Thoracic aorta (tissue), 2 donors: ENCODE measurements around the gene WNK1. TPM values are rescaled to one million over a fixed set of nuclear protein-coding genes. Genes with fewer than 3 reads are reported as not detected.

Experiments
- ATAC-seq: fragments of 150-250 bp; one replicate; pipeline ENCODE4 v1.8.0; 2017; ENCODE audit warnings: low read depth; ENCODE audit not compliant: insufficient number of reproducible peaks, low FRiP score
- DNase-seq: peaks from one replicate; pipeline ENCODE4 v3.0.0-alpha.2; 2020; ENCODE audit warnings: low spot score
- H3K27ac ChIP-seq, 2 donors: fragments of 200-600 bp; sonication (generic); 1 replicate in 1 of 2; 2 replicates in 1 of 2; pipeline ENCODE4 v1.5.1; 2016; ENCODE audit warnings: mild to moderate bottlenecking in 2 of 2, moderate library complexity in 2 of 2
- H3K27me3 ChIP-seq: fragments of 200-600 bp; sonication (generic); replicated peaks from 2 replicates; pipeline ENCODE4 v1.6.0; 2016; ENCODE audit warnings: mild to moderate bottlenecking; ENCODE audit not compliant: insufficient read depth
- H3K36me3 ChIP-seq: fragments of 200-600 bp; sonication (generic); one replicate; pipeline ENCODE4 v1.5.1; 2016
- H3K4me1 ChIP-seq, 2 donors: fragments of 200-600 bp; sonication (generic); 1 replicate in 1 of 2; 2 replicates in 1 of 2; pipeline versions ENCODE4 v1.5.1 to v1.6.0; 2016; ENCODE audit warnings: low read depth in 2 of 2, mild to moderate bottlenecking in 1 of 2; ENCODE audit not compliant: control insufficient read depth in 1 of 2
- H3K4me3 ChIP-seq: fragments of 200-600 bp; sonication (generic); 2 replicates; pipeline ENCODE4 v1.5.1; 2016; ENCODE audit warnings: mild to moderate bottlenecking
- H3K9me3 ChIP-seq: fragments of 200-600 bp; sonication (generic); 2 replicates; pipeline ENCODE4 v1.5.1; 2016
- CTCF ChIP-seq: fragments of 200-600 bp; sonication (generic); IDR thresholded peaks from one replicate; pipeline ENCODE4 v1.5.1; 2019; ENCODE audit warnings: antibody characterized with exemption
- total RNA-seq, 2 donors: library from RNA; depleted of rRNA; stranded (reverse); fragments of >200 nt; gene quantifications; one replicate each; pipeline versions ENCODE4 v1.1.0 to v1.2.3, GENCODE V29; 2016

WNK1 gene
- total RNA-seq, 2 donors from 2014 or later, result 191 to 197 TPM

- no peak for TF ChIP-seq CTCF
- DNase-seq, result no peak
- Histone ChIP-seq H3K36me3 (no peaks in the 10 kb centered on the region), H3K27ac (no peak overlapping the region), H3K4me3 (no peak overlapping the region), H3K9me3 (no peaks in the 10 kb centered on the region), H3K27me3 (no peaks in the 10 kb centered on the region), H3K4me1 (peaks cover 40 to 76% of the 10 kb centered on the region in 2 donors)
- no peak for ATAC-seq
These were observed 25.2 kb downstream of the WNK1 start for GRCh38 chr12:777550-778047.

- ATAC-seq (no peak), DNase-seq (no peak)
- H3K27me3 ChIP-seq, result no peaks in the 10 kb centered on the region
- TF ChIP-seq CTCF, result no peak
- peak overlapping the region; percentile 53 for H3K4me3 ChIP-seq
- no peaks in the 10 kb centered on the region for H3K36me3 ChIP-seq
- H3K9me3 ChIP-seq, result no peaks in the 10 kb centered on the region
- no peak overlapping the region for H3K27ac ChIP-seq
- peaks cover 42 to 76% of the 10 kb centered on the region in 2 donors for H3K4me1 ChIP-seq
These were observed 26.2 kb downstream of the WNK1 start for GRCh38 chr12:778615-779014.

GRCh38 chr12:779745-780734, 27.7 kb downstream of the WNK1 start:
- peak overlapping the region in 1 of 2 donors; percentile 53 for H3K27ac ChIP-seq

GRCh38 chr12:780750-781379, 28.5 kb downstream of the WNK1 start:
- Histone ChIP-seq H3K4me3 (peak overlapping the region; percentile 53), H3K4me1 (peaks cover 44 to 59% of the 10 kb centered on the region in 2 donors), H3K36me3 (no peaks in the 10 kb centered on the region), H3K27me3 (no peaks in the 10 kb centered on the region), H3K9me3 (no peaks in the 10 kb centered on the region), H3K27ac (peak overlapping the region in 1 of 2 donors; percentile 53)
- ATAC-seq (no peak), DNase-seq (no peak)
- no peak for TF ChIP-seq CTCF

More at GRCh38 chr12:779745-780734, 27.7 kb downstream of the WNK1 start:
- H3K27me3 ChIP-seq, result no peaks in the 10 kb centered on the region
- no peaks in the 10 kb centered on the region for H3K36me3 ChIP-seq
- H3K4me3 ChIP-seq, result peak overlapping the region; percentile 53
- ATAC-seq, result no peak
- H3K9me3 ChIP-seq, result no peaks in the 10 kb centered on the region
- no peak for DNase-seq
- peaks cover 41 to 63% of the 10 kb centered on the region in 2 donors for H3K4me1 ChIP-seq
- TF ChIP-seq CTCF, result no peak

GRCh38 chr12:785706-786105, 33.3 kb downstream of the WNK1 start:
- TF ChIP-seq CTCF, result no peak
- ATAC-seq (no peak), DNase-seq (no peak)
- H3K36me3 ChIP-seq, result no peaks in the 10 kb centered on the region
- no peaks in the 10 kb centered on the region for H3K27me3 ChIP-seq
- H3K9me3 ChIP-seq, result no peaks in the 10 kb centered on the region
- peaks cover 51 to 55% of the 10 kb centered on the region in 2 donors for H3K4me1 ChIP-seq
- no peak overlapping the region for H3K4me3 ChIP-seq
- H3K27ac ChIP-seq, result no peak overlapping the region
